PFSK-1 (cell line): ENCODE results near the gene CCHCR1.

Experiments
- POLR2AphosphoS5 ChIP-seq: IDR thresholded peaks from 2 replicates; pipeline ENCODE4 v1.6.1; 2012; ENCODE audit warnings: low read depth, mild to moderate bottlenecking, control low read depth, low read length, moderate library complexity
- SIN3A ChIP-seq: IDR thresholded peaks from 2 replicates; pipeline ENCODE4 v1.6.1; 2012; ENCODE audit warnings: mild to moderate bottlenecking, low read length, moderate library complexity, borderline replicate concordance; ENCODE audit not compliant: insufficient read depth
- TAF1 ChIP-seq: IDR thresholded peaks from 2 replicates; pipeline ENCODE4 v1.6.1; 2012; ENCODE audit warnings: low read length, control low read depth, borderline replicate concordance; ENCODE audit not compliant: insufficient read depth
- TF ChIP-seq, protein P1 (sequence below), 2 experiments: IDR thresholded peaks; 2 replicates each; pipeline versions ENCODE4 v1.6.1 to v1.8.0; 2011 to 2012; ENCODE audit warnings: low read depth in 2 of 2, low read length in 2 of 2, control low read depth in 1 of 2, inconsistent platforms in 1 of 2, mild to moderate bottlenecking in 1 of 2, moderate library complexity in 1 of 2; ENCODE audit not compliant: insufficient read depth in 1 of 2

- TF ChIP-seq TAF1 (no peak), SIN3A (no peak), POLR2AphosphoS5 (no peak)
- TF ChIP-seq, protein P1, sequence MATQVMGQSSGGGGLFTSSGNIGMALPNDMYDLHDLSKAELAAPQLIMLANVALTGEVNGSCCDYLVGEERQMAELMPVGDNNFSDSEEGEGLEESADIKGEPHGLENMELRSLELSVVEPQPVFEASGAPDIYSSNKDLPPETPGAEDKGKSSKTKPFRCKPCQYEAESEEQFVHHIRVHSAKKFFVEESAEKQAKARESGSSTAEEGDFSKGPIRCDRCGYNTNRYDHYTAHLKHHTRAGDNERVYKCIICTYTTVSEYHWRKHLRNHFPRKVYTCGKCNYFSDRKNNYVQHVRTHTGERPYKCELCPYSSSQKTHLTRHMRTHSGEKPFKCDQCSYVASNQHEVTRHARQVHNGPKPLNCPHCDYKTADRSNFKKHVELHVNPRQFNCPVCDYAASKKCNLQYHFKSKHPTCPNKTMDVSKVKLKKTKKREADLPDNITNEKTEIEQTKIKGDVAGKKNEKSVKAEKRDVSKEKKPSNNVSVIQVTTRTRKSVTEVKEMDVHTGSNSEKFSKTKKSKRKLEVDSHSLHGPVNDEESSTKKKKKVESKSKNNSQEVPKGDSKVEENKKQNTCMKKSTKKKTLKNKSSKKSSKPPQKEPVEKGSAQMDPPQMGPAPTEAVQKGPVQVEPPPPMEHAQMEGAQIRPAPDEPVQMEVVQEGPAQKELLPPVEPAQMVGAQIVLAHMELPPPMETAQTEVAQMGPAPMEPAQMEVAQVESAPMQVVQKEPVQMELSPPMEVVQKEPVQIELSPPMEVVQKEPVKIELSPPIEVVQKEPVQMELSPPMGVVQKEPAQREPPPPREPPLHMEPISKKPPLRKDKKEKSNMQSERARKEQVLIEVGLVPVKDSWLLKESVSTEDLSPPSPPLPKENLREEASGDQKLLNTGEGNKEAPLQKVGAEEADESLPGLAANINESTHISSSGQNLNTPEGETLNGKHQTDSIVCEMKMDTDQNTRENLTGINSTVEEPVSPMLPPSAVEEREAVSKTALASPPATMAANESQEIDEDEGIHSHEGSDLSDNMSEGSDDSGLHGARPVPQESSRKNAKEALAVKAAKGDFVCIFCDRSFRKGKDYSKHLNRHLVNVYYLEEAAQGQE (IDR thresholded peaks at IDR 0.05; ENCODE audit: insufficient read depth in 1 of 2, low read depth in 2 of 2, low read length in 2 of 2), result no peak
These were observed 12.6 kb downstream of the CCHCR1 start for GRCh38 chr6:31144970-31145340.
